ENCODE measurements around the gene KCNC2.
A peak's percentile ranks its signal among the peaks of the same experiment; 100 is the strongest.

KCNC2 gene

DNA sequence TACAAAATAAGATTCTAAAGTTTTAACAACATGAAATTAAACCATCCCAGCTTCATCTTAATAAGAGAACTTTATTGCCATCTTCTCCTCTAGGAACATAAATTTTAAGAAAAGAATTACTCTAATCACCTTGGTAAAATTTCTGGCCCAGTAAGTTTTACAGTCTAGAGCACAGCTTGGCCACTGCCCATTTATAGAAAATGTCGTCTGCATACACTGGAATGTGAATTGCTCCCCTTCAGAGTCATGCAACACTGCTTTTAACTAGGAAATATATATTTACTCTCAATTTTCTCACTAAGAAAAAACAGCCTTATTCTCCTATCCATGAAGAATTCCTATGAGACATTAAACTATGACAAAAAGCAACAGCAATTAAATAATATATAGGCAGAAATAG, 48.2 kb downstream of the KCNC2 start:
- DNase-seq (ENCODE audit: low spot score): no peak

DNA sequence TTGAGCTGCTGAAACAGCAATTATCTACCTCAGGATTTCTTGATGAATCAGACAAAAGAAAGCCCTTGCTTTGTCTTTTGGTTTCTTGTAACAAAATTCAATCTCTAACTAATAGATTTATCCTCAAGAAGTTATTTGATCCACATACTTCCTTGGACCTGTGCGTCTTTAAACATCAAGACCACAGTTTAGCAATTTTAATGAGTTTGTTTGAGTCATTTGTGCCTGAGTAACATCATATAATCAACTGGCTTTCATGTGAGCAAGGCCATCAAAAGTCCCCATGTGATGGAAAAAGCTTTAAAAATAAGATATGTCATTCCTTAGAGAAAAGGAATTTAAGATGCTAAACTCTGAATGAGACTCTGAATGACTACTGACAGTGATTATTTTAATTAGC, 52.3 kb downstream of the KCNC2 start:
- DNase-seq (ENCODE audit: low spot score): no peak

DNA sequence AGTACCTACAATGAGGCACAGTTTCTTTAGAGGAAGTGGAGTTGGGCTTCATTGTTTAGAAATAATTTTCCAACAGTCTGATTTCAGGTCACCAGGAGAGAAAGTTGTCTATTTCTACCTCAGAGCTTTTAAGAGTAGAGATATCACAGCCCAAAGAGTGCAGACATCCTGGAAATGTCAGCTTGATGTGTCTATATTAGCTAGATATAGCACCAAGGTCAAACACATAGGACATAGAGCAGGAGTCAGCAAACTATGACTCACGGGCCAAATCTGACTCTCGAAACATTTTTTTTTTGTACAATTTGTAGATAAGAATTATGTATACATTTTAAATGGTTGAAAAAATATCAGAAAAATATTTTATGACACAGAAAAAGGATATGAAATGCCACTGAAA, 53.7 kb downstream of the KCNC2 start:
- no peak for DNase-seq (ENCODE audit: low spot score)

DNA sequence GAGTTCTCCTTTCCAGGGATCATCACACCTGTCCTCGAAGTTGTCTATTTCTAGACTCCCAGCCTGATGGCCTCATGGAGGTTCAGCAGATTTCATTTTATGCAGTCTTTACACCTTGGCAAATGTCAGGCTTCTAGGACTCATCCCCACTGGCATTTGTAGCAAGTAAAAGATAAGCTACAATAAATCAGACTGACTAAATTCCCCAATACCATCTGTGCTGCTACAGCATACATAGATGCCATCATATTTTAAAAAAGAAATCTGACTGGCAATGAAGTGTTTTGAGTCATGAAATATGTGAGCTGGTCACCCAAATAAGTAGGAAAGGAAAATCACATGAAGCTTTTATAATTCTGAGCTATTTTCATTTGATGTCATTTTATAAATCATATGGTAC, 55.3 kb downstream of the KCNC2 start:
- DNase-seq (ENCODE audit: low spot score): no peak

DNA sequence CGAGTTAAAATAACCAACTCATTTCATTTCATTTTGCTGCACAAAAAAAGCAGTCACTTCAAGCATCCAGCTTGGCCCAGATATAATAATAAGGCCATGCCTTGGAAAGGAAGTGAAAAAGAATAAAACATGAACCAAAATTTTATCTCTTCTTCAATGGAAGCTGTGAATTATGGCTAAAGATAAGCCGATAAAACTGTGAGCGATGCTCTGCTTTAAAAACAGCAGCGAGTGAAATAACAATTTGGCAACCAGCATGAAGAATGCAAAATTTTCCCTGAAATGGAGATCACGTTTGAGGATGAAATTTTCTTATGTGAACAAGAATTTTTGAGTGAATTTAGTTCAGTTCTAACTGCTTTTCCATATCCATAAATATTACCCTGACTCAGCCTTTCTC, 70.4 kb downstream of the KCNC2 start:
- no peak for DNase-seq (ENCODE audit: low spot score)

DNA sequence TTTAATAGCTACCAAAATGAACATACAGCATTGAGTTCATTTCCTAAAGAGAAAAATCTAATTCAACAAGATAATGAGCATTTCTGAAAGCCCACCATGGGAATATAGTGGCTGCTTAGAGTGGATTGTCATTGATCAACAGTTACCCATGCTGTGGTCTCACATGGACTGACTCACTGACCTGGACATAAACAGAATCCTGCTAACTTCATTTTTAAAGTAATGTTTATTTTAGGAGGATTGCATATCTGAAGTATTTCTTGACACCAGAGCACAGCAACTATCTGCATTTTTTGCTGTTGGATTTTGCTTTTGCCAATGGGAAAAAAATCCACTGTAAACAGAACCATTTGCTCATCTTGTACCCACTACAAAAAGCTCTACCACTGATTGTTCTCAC, 71.7 kb downstream of the KCNC2 start:
- DNase-seq (ENCODE audit: low spot score): no peak

DNA sequence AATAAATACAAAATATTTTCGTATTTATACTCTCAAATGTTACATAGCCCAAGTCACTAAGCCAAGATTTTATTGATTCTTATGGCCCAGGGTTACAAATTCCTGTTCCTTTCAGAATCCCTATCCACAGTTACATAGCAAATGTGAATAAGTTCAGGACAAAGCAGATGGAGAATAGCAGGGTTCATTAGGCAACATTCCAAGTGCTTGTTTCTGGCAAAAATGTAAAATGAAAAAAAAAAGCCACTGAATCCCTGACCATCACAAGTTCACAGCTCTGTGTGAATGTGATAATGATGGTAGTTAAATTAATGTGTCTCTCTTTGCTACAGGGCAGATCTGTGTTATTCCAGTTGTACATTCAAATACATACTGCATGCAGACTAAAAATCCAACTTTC, 74.6 kb downstream of the KCNC2 start:
- peak; percentile 70 for DNase-seq (ENCODE audit: low spot score)

DNA sequence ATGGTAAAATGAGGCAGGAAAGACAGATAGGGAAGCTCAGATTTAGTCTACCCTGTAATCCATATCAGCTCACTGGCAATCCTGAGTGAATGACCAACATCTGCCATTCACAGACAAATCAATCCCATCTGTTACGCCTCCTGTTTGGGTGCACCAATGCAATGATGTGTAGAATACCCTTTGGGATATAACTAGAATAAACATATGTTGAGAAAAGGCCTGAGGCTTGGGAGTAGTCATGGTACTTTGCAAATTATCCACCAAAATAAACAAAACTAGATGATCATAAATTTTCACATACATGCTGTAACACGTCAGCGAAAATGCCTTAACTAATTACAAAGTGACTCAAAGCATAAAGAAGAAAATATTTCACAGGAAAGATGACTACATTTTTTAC, 78.8 kb downstream of the KCNC2 start:
- no peak for DNase-seq (ENCODE audit: low spot score)

DNA sequence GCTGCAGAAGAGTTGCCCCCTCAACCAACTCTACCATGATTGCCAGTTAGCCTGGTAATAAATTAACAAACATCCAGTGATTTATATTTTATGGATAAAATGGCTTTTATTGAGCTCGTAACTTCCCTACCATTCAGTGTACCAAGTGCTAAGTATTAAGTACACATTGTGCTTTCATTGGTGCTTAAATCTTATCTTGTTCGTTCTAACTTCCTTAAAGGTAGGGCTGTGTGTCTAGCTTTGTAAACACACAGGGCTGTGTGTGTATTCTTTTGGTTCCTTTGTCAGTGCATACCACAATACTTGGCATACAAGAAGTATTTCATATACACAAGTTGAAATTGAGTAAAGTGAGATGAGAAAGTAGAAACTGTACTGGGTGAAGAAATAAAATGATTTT, 80.4 kb downstream of the KCNC2 start:
- no peak for DNase-seq (ENCODE audit: low spot score)

DNA sequence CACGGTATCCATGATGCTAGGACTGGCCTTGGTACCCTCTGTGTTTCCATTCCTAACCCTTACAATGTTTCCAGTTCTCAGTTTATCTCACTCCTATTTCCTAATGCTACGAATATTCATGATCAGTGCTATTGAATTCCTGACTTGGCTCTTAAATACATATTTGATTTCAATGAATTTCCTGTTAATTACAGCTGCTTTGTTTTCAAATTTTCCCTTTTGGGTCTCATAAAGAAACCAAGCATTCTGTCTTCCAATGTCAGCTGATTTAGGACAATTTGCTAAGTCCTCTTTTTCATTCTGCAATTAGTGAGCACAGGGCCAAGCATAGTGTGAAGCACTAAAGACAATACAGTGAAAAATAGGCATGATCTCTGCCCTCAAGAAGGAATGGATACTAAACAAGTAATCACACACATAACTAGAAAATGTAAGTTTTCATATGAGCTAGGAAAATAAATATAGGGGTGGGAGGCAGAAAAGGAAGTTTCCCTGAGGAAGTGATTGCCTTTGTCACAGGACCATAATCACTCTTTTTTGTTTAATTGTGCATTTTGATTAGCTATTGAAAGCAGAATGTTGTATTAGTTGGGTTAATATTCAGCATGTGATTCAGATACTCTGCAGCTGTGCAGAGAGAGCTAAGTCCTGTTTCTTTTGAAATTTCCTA, 88.5 kb downstream of the KCNC2 start:
- no peak for DNase-seq (ENCODE audit: low spot score)

DNA sequence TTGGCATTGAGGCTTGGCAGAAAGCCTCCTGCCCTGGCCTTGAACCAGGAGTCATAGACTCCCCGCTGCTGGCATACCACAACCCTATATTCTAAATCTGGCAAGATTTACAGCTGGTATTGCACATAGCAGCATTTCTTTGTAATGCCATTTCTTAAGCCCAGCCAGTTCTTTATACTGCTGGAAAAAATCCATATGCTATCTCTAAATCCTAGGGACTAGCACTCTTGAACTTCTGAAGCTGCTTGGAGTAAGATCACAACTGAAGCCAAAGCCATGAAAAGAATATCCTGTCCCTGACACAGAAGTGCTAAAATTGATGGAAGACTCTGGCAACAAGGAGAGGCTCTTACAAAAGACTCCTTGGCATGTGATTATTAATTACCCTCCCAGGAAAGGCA, 89.3 kb downstream of the KCNC2 start:
- no peak for DNase-seq (ENCODE audit: low spot score)

DNA sequence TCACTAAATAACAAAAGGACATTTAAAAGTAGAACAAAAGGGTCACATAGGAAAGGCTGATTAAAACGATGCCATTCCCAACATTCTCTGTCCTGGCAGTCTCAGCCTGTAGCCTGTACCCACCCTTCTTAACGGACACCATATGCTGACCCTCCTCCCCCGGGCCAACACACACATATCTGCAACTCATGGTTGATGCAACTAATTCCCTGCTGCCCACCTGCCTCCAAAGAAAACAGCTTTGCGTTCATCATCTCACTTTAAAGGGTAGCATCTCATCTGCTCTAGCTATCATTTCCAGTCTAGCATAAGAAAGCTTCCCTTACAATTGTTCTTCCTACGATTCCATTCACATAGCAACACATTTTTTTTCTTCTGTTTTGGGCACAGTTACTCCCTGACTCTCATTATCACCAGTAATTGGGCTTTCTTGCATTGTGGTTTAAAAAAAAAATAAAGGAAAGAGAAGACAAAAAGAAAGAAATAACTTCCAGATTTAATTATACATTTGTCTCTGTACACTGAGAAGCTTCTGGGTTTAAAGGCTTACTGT, 92.9 kb downstream of the KCNC2 start:
- DNase-seq (ENCODE audit: low spot score): no peak

DNA sequence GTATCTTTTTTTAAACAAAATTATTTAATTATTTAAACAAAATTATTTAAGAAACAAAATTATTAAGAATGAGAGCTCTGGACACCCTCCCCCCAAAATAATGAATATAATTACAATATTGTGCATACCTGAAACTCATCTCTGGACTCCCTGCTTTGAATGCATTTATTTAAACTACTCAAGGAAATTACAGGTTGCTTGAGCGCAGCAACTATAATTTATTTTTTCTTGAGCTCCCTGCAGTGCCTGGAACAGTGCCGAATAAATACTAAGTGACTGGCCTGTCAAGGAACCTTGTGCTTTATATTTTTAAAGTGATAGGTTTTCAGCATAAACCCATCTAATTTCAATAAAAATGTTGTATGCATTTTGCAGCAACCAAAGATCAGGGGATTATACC, 93.9 kb downstream of the KCNC2 start:
- no peak for DNase-seq (ENCODE audit: low spot score)

DNA sequence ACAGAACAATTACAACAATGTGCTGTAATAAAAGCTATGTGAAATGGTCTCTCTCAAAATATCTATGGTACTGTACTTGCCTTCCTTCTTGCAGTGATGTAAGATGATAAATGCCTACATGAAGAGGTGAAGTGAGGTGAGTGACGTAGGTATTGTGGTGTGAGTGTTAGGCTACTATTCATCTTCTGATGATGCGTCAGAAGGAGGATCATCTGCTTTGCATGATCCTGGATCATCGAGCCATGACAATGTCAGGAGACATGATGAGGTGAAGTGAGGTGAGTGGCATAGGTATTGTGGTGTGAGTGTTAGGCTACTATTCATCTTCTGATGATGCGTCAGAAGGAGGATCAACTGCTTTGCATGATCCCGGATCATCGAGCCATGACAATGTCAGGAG, 105.8 kb downstream of the KCNC2 start:
- no peak for DNase-seq (ENCODE audit: low spot score)

DNA sequence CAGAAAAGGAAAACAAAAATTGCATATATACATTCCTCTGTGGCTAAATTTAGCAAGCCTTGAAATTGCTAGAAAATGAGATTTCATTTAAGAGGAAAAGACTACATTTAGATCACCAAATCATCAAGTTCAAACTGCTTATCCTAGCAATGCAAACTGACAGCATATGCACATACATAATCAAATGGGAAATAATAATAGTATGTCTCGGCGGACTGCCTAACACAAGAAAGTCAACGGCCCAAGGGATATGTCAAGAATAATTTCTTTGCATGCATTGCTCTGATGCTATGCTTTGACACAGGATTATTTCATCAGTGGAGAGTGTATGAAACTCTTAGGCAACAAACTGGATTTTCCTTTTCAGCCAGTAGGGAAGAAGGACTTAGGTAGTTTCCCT, 107.9 kb downstream of the KCNC2 start:
- no peak for DNase-seq (ENCODE audit: low spot score)

DNA sequence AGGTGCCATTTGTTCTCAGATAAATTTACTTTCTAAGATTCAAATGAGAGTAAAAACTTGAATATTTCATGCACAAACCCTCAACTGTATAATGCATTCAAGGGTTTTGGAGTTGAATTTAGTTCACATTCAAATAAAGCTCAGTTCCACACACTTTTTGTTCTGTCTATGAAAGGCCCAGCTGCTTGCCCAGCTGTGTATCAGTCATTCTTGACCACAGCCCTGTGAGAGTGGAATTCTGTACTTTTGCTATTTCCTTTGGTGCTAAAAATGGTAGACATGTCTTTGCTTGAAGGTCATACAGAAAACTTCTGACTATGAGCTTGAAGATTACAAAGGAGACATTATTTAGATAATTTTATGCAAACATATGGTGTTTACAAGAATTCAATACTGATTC, 110.4 kb downstream of the KCNC2 start:
- no peak for DNase-seq (ENCODE audit: low spot score)

DNA sequence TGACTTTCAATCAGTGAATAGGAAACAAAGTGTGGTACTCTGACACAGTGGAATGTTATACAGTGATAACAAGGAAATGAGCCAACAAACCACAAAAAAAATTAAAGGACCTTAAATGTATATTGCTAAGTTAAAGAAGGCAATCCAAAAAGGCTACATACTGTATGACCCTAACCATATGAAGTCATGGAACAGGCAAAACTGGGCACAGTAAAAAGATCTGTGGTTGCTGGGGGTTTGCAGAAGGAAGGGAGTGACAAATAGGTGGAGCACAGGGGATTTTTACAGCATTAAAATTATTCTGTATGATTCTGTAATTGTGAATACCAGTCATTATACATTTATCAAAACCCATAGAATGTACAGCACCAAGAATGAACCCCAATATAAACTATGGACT, 112.6 kb downstream of the KCNC2 start:
- DNase-seq (ENCODE audit: low spot score): no peak

DNA sequence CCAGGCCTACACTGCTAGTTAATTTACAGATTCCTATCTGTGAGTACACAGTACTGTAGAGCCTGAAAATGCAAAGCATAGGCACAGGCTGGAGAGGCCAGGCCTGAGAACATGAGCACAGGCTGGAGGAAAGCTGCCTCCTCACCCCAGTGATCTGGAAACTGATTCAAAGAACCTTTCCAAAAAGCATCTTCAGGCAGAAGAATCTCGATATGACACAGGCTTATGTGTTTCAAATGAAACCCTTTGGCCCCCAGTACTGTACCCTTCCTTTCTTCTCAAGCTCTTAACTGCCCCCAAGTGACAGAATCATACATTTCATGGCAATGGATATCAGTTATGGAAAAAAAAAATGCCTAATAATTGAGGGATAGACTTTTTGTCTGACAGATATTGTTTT, 122.0 kb downstream of the KCNC2 start:
- DNase-seq (ENCODE audit: low spot score): peak; percentile 58

DNA sequence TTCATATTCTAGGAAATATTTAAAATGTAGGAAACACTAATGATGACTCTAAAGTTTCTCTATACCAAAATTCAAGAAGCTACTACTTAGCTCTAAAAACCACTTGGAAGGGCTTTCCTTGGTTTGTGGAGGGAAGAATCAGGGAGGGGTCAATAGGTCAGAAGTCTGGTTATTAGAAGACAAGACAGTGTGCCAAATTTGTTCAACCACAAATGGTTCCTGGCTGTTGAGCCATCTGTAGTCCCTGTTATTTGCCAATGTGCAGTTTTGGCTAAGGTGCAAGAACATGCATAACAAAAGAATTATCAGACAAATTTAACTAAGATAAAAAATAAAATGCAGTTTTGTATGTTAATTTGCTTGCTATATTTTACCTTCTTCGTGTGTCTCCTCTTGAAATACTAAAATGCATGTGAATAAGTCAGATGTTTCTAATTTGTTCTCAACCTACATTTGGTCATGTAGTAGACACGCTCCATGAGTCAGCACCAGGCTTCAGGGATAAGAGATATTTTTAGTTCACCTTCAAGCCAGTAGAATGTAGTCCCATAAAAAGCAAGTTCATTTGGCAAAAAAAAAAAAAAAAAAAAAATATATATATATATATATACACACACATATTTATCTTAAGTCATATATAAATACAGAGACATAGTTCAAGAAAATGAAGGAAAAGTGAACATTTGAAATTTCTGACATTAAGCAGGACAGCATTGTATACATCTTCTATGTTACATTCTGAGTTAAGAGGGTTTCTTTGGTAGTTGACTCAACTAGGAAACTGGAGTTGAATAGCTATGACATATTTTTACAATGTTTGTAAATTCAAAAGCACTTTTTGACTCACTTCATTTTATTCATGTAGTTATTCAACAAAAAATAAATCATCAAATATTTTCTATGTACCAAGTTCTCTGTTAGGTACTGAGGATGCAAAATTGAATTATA, 123.3 kb downstream of the KCNC2 start:
- peak; percentile 74 for DNase-seq (ENCODE audit: low spot score)

DNA sequence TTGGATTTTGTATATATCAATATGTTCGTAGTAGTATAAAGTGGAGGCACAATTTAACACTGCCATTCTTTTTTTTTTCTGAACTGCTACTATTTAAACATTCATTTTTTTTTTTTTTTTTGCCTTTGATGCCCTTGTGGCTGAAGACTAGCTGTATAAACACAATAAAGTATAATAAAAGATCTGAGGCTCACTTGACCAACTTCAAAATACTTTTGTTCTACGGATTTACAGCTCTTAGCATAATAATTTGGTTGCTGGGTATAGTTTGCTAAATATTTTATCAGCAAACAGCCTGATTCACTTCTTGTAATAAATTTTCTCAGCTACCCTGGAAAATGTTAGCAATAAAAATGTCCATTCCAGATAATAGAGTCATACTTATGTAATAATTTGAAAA, 128.3 kb downstream of the KCNC2 start:
- DNase-seq (ENCODE audit: low spot score): no peak

DNA sequence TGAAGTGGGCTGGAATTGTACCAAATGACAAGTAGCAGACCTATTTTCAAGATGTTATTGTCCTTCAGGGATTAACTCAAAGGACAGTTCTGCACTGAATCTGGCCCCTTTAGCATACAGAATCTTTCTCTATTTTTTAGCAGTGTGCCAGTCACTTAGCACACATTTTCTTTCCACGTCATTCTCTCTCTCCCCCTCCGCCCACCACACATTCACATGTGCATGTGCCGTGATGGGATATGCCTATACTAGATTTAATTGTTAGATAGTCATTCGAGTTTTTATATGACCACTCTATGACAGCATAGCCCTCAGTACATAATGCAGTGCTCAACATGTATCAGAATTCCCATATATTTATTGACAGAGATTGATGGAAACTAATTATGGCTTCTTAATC, 129.1 kb downstream of the KCNC2 start:
- no peak for DNase-seq (ENCODE audit: low spot score)

DNA sequence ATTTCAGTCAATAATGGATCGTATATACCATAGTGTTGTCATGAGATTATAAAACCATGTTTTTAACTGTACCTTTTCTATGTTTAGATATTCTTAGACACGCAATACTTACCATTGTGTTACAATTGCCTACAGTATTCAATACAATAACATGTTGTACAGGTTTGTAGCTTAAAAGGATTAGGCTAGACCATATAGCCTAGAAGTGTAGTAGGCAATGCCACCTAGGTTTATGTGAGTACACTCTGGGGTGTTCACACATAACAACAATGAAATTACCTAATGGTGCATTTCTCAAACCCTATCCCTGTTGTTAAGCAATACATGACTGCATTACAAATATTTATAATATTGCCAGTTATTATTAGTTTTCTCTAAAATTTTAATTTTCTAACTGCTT, 144.2 kb downstream of the KCNC2 start:
- no peak for DNase-seq (ENCODE audit: low spot score)

DNA sequence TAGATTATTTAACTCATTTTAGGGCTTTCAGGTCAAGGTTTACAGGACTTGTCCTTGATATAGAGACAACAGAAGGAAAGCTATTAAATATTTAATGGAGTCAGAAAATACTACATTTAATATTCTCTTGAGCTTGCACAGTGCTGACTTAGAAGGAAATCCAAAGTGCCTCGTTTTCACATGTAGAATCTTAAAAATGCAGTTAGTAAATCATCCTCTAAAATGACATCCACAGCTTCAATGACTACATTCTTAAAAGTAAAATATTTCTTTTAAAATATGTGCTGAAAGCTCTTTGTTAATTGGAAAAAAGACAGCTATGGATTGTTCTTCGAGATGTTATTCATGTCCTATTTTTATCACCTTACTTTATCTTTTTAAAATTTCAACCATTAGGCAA, 146.9 kb downstream of the KCNC2 start:
- DNase-seq (ENCODE audit: low spot score): no peak

Data from cerebellar cortex (tissue), 1 donor.